Articular chondrocyte of knee joint (primary cell): ENCODE results near the gene LRRC1. TPM values are rescaled to one million over a fixed set of nuclear protein-coding genes. Genes with fewer than 3 reads are reported as not detected.

Source experiments
- total RNA-seq: library from RNA; depleted of rRNA; stranded (reverse); fragments of >200 nt; gene quantifications from 2 replicates; pipeline ENCODE4 v1.2.3, GENCODE V29; 2012

The LRRC1 gene
- 6.1 and 8.1 TPM in 2 replicates for total RNA-seq

DNA sequence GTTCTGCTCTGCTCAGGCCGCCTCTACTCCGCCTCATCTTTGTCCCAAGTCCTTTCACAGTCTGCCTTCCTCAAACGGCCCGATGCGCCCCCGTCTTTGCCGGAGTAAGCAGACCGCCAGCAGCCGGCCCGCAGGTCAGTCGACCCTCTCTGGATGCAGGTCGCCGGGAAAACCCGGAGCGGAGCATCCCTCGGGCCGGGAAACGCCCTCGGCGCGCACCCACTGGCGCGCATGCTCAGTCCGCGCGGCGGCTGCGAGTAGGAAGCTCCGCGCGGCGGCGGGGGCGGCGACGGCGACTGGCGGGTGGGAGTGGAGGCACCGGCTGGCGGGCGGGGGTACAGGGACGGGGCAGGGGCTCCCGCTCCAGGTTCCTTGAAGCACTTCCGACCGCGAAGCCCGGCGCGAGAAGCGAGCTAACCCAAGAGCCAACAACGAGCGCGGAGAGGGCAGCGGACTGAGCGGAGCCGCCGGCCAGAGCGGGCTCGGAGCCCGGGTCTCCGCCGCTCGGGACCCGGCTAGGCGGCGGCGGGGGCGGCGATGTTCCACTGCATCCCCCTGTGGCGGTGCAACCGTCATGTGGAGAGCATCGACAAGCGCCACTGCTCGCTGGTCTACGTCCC lies at the start of gene LRRC1:
Gene LRRC1 (plus strand): TSS at position 286 of the 620 bp plus-strand sequence. CDS start 252 bp downstream, at position 538.

Other genes with a start within 250 kb of the LRRC1 start
- gene GCLC, start 249.9 kb upstream of the LRRC1 start, total RNA-seq, result 33.8 and 61.3 TPM in 2 replicates
- 0.11 and 0.26 TPM in 2 replicates for gene KLHL31, start 129.2 kb upstream of the LRRC1 start, total RNA-seq